Parathyroid adenoma (tissue), 2 donors: ENCODE results near the gene ARMC5.

Source experiments
- H2AFZ ChIP-seq: fragments of 300-600 bp; sonication (generic); one replicate; pipeline ENCODE4 v1.7.0; 2017; ENCODE audit warnings: antibody characterized with exemption, mild to moderate bottlenecking
- H3K27ac ChIP-seq: fragments of 300-600 bp; sonication (generic); one replicate; pipeline ENCODE4 v1.7.0; 2017
- H3K27me3 ChIP-seq: fragments of 300-600 bp; sonication (generic); one replicate; pipeline ENCODE4 v1.7.0; 2017; ENCODE audit warnings: low read length; ENCODE audit not compliant: control insufficient read depth, insufficient read depth
- H3K36me3 ChIP-seq: fragments of 300-600 bp; sonication (generic); one replicate; pipeline ENCODE4 v1.7.0; 2017; ENCODE audit warnings: low read length; ENCODE audit not compliant: control insufficient read depth, insufficient read depth
- H3K4me1 ChIP-seq: fragments of 300-600 bp; sonication (generic); one replicate; pipeline ENCODE4 v1.7.0; 2017; ENCODE audit warnings: control low read depth
- H3K4me2 ChIP-seq: fragments of 300-600 bp; sonication (generic); one replicate; pipeline ENCODE4 v1.7.0; 2017; ENCODE audit warnings: low read length
- H3K4me3 ChIP-seq: fragments of 300-600 bp; sonication (generic); one replicate; pipeline ENCODE4 v1.7.0; 2017; ENCODE audit warnings: low read depth, low read length
- H3K79me2 ChIP-seq: fragments of 300-600 bp; sonication (generic); one replicate; pipeline ENCODE4 v1.7.0; 2017; ENCODE audit warnings: control low read depth
- H3K9ac ChIP-seq: fragments of 300-600 bp; sonication (generic); one replicate; pipeline ENCODE4 v1.7.0; 2017; ENCODE audit warnings: mild to moderate bottlenecking
- H3K9me3 ChIP-seq: fragments of 300-600 bp; sonication (generic); one replicate; pipeline ENCODE4 v1.7.0; 2017; ENCODE audit warnings: low read length; ENCODE audit not compliant: control insufficient read depth
- TF ChIP-seq, protein P1 (sequence below): fragments of 300-600 bp; sonication (generic); IDR thresholded peaks from one replicate; pipeline ENCODE4 v1.7.0; 2017; ENCODE audit warnings: antibody characterized with exemption, mild to moderate bottlenecking
- donor health status: primary hyperparathyroidism.

Gene ARMC5

DNA sequence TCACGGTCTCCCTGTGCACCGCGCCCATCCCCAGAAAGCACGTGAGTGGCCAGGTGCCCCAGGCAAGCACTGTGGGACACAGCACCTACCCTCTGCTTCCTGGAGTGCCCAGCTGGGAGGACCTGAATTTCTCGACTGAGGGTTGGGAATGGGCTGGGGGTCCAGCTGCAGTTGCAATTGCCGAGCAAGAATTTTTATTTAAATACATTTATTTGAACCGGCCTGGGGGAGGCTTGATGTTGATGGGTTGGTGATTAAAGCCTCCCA is 29.9 kb downstream of the ARMC5 start:
- Histone ChIP-seq H3K27ac (no peak overlapping the region), H3K4me2 (no peak overlapping the region), H3K9ac (no peak overlapping the region), H3K4me1 (peaks cover 4% of the 10 kb centered on the region), H3K9me3 (no peaks in the 10 kb centered on the region), H3K36me3 (no peaks in the 10 kb centered on the region), H3K4me3 (no peak overlapping the region), H2AFZ (no peak overlapping the region), H3K27me3 (no peaks in the 10 kb centered on the region), H3K79me2 (no peaks in the 10 kb centered on the region)
- TF ChIP-seq, protein P1, sequence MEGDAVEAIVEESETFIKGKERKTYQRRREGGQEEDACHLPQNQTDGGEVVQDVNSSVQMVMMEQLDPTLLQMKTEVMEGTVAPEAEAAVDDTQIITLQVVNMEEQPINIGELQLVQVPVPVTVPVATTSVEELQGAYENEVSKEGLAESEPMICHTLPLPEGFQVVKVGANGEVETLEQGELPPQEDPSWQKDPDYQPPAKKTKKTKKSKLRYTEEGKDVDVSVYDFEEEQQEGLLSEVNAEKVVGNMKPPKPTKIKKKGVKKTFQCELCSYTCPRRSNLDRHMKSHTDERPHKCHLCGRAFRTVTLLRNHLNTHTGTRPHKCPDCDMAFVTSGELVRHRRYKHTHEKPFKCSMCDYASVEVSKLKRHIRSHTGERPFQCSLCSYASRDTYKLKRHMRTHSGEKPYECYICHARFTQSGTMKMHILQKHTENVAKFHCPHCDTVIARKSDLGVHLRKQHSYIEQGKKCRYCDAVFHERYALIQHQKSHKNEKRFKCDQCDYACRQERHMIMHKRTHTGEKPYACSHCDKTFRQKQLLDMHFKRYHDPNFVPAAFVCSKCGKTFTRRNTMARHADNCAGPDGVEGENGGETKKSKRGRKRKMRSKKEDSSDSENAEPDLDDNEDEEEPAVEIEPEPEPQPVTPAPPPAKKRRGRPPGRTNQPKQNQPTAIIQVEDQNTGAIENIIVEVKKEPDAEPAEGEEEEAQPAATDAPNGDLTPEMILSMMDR, result no peak

DNA sequence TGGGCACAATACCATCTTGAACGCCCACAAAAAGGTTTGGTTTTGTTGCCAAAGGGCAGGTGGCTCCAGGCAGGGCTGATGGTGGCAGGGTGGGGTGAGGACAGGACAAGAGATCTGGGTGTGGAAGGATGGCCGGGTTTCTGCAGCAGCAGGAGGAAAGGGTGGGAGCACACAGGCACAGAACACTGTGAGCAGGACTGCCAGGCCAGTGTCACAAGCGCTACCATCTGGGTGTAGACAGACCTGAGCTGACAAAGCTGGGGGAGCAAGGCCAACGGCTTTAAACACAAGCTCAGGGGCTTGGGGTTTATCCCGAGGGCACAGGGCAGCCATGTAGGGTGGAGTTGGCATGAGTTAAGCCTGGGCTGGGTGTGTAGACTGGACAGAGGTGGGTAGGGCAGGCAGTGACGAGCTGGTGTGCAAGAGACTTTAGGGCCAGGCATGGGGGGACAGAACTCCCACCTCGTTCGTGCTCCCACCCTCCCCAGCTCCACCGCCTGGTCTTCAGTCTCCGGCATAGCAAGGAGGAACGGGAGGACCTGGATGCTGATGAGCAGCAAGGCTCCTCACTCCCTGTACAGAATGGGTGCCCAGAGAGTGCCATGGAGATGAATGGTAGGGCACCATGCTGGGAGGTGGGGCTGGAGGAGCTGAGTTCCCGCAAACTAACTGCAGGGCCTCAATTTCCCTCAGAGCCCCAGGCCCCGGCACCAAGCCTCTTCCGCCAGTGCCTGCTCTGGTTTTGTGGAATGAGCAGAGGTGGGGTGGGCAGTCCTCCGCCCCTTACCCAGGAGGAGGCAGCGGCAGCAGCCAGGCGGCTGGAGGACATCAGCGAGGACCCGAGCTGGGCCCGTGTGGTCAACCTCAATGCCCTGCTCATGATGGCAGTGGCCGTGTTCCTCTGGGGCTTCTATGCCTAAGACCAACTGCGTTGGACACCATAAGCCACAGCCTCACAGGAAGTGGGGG is 30.6 kb downstream of the ARMC5 start:
- no peaks in the 10 kb centered on the region for H3K27me3 ChIP-seq
- H3K27ac ChIP-seq, result no peak overlapping the region
- no peak overlapping the region for H3K4me2 ChIP-seq
- no peak overlapping the region for H3K4me3 ChIP-seq
- H2AFZ ChIP-seq, result no peak overlapping the region
- peaks cover 4% of the 10 kb centered on the region for H3K4me1 ChIP-seq
- H3K79me2 ChIP-seq, result no peaks in the 10 kb centered on the region
- no peak overlapping the region for H3K9ac ChIP-seq
- no peaks in the 10 kb centered on the region for H3K36me3 ChIP-seq
- no peaks in the 10 kb centered on the region for H3K9me3 ChIP-seq
- TF ChIP-seq, protein P1, result no peak

DNA sequence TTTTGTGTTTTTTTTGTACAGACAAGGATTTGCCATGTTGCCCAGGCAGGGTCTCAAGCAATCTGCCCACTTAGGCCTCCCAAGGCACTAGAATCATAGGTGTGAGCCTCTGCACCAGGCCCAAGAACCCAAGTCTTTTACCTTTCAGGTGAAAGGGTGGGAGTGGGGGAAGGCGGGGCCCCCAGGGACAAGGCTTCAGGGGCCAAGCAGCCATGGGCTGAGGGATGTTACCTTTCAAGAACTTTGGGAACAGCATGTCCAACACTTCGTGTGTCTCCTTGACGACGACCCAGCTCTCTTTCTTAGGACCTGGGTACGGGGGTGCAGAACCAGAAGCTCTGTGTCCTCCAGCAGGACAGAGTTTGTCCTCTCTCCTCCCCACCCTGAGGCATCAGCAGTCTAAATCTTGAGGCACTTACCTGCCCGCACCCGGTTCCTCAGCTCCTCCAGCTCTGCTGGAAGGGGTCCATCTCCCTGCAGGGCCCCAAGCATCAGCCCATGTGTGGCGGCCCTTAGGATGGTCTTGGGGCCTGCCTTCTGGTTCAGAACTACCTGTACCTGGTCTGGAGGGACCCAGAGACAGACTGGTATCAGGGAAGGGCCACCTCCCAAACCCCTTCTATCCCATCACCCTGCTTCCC is 32.6 kb downstream of the ARMC5 start:
- no peaks in the 10 kb centered on the region for H3K27me3 ChIP-seq
- H3K4me3 ChIP-seq, result no peak overlapping the region
- no peaks in the 10 kb centered on the region for H3K9me3 ChIP-seq
- TF ChIP-seq, protein P1, result no peak
- no peak overlapping the region for H3K9ac ChIP-seq
- peaks cover 3% of the 10 kb centered on the region for H3K79me2 ChIP-seq
- no peaks in the 10 kb centered on the region for H3K36me3 ChIP-seq
- H3K4me2 ChIP-seq, result no peak overlapping the region
- no peak overlapping the region for H2AFZ ChIP-seq
- H3K27ac ChIP-seq, result no peak overlapping the region
- peaks cover 4% of the 10 kb centered on the region for H3K4me1 ChIP-seq

DNA sequence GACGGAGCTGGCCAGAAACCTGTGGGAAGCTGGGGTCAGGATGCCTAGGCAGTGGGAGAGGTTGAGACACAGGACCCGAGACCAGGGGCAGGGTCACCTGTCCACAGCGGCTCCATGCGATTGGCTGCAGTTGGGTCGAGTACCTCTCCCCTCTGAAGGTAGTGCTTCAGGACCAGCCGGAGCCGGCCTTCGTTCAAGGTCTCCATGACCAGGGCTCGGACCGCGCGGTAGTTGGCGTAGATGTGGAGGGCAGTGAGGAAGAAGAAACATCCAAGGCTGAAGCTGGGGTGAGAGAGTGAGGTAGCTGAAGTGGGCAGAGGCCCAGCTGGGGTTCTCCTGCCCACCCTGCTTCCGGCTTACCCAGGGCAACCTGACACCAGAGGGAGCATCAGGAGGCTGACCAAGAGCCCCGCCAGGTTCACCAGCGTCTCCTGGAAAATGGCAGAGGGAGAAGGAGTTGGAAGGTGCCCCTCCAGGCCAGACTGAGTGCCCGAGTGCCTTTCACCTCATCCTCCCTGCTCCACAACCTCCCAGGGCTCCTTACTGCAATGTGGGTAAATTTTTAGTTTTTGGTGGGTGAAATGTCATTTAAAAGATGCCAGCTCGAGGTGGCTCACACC is 34.3 kb downstream of the ARMC5 start:
- Histone ChIP-seq H2AFZ (no peak overlapping the region), H3K4me1 (no peaks in the 10 kb centered on the region), H3K9ac (no peak overlapping the region), H3K27ac (no peak overlapping the region), H3K79me2 (peaks cover 13% of the 10 kb centered on the region), H3K36me3 (no peaks in the 10 kb centered on the region), H3K4me2 (no peak overlapping the region), H3K4me3 (no peak overlapping the region), H3K9me3 (no peaks in the 10 kb centered on the region), H3K27me3 (no peaks in the 10 kb centered on the region)
- TF ChIP-seq, protein P1, result no peak
